ENCODE measurements around the gene FDXR. TPM values are rescaled to one million over a fixed set of nuclear protein-coding genes. Genes with fewer than 3 reads are reported as not detected.

FDXR gene, protein sequence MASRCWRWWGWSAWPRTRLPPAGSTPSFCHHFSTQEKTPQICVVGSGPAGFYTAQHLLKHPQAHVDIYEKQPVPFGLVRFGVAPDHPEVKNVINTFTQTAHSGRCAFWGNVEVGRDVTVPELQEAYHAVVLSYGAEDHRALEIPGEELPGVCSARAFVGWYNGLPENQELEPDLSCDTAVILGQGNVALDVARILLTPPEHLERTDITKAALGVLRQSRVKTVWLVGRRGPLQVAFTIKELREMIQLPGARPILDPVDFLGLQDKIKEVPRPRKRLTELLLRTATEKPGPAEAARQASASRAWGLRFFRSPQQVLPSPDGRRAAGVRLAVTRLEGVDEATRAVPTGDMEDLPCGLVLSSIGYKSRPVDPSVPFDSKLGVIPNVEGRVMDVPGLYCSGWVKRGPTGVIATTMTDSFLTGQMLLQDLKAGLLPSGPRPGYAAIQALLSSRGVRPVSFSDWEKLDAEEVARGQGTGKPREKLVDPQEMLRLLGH
- 18.4 TPM for polyA plus RNA-seq (2012; ENCODE audit: missing spikeins)

DNA sequence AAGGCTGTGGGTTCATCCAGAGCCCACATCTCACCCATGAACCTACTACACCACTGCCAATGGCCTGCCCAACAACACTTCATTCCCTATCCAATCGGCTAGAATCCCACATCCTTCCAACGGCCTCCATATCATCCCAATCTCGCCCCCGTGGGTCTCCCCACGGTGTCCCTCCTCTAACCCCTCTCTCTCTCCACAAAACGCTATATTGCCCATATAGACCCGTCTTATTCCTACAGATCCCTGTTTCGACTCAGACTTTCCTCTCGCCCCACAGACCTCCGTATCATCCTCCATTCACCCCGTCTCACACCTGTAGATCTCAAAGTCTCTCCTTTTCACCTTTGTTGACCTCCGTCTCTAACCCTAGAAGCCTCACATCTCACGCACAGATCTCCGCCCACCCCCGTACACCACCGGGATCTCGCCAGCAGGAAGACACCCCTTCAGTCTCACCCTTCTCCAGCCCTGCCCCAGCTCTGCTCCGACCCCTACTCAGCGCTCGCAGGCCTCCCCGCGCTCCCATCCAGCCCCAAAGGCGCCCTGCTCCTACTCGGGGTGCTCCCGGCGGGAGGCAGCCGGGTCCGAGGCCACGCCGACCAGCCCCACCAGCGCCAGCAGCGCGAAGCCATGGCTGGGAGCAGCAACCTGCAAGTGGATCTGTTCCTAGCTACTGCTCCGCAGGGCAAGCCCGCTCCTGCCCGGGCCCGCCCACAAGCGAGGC lies at the start of gene FDXR:
TSS of gene FDXR (minus strand) at position 682 of the 724 bp plus-strand sequence. CDS start at position 632, 50 bp downstream.
- peak; percentile 53; the same call in 1 of the 2 replicates for TF ChIP-seq POLR2AphosphoS5 (IDR thresholded peaks at IDR 0.05; ENCODE audit: low read depth, low read length)
- TF ChIP-seq TAF1 (IDR thresholded peaks at IDR 0.05; ENCODE audit: borderline replicate concordance, low read depth, low read length): peak; percentile 91
- peak; percentile 79 for TF ChIP-seq POLR2A (IDR thresholded peaks at IDR 0.05; ENCODE audit: low read depth, low read length)
- no peak for FAIRE-seq
- DNase-seq (ENCODE audit: insufficient read length): no peak

DNA sequence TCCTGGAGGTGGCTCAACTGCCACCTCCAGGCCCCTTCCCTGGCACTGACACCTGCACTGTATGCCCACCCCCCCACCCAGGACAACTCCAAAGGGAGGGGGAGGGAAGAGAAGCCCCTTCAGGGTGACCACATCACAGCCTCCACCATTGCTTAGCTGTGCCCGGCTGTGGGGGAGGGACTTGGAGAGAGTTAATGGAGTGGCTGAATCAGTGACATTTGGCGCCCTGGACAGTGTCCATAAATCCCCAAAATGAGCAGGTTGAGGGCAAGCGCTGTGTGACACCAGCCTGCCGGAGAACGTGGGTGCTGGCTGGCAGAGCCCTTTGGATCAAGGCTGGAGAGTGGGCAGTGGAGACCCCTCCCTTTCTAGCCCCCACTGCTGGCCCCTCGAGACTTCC lies 49.4 kb upstream of the FDXR start:
- TF ChIP-seq POLR2AphosphoS5 (IDR thresholded peaks at IDR 0.05; ENCODE audit: low read depth, low read length) (no peak), TAF1 (IDR thresholded peaks at IDR 0.05; ENCODE audit: borderline replicate concordance, low read depth, low read length) (no peak), POLR2A (IDR thresholded peaks at IDR 0.05; ENCODE audit: low read depth, low read length) (no peak)
- no peak for FAIRE-seq
- DNase-seq (ENCODE audit: insufficient read length): no peak

DNA sequence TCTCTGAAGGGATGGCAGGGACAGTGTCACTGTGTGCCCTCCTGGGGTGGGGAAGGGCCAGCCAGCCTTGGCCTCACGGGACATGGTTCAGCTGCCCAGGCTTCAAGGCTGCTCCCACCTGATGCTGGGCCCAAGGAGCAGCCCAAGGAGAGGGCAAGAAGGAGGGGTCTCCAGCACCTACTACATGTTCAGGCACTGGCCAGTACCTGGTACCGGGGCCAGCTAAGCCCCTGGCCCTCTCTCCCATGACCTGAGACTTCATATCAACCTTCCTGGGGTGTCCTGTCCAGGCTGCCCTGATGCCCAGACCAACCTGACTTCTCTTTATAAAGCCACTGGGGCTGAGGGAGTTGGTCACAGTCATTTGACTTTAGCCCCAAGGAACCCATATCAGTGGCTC lies 49.0 kb upstream of the FDXR start:
- DNase-seq (ENCODE audit: insufficient read length) (no peak), FAIRE-seq (no peak)
- TF ChIP-seq POLR2AphosphoS5 (IDR thresholded peaks at IDR 0.05; ENCODE audit: low read depth, low read length) (no peak), POLR2A (IDR thresholded peaks at IDR 0.05; ENCODE audit: low read depth, low read length) (no peak), TAF1 (IDR thresholded peaks at IDR 0.05; ENCODE audit: borderline replicate concordance, low read depth, low read length) (no peak)

DNA sequence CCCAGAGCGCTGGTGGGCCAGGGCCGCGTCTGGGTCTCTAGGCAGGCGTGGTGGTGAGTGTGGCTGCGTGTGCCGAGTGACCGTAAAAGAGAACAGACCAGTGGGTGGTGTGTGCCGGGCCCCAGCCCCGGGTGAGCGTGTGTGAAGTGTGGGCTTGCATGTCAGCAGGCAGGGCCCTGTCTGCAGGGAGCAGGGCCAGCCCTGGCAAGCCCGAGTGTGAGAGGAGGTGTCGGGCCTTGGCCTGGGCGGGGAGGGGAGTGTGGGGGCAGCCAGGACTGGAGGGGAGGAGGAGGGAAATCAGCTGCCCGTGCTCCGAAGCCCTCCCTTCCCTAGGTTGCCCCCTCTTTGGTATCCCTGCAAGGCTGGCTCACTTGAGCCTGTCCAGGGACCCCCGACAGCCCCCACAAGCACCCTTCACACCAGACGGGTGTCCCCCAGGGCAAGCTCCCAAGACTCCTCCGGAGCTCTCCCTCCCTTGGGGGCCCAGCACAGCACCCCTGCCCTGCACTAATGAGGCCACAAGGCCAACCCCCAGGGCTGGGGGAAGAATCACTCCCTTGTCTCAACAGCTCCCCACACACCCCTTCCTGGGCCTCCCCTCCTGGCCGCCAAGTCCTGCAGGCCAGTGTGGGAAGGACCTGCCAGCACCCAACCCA lies 48.4 kb upstream of the FDXR start:
- FAIRE-seq (no peak), DNase-seq (ENCODE audit: insufficient read length) (no peak)
- no peak for TF ChIP-seq POLR2A (IDR thresholded peaks at IDR 0.05; ENCODE audit: low read depth, low read length)
- no peak for TF ChIP-seq POLR2AphosphoS5 (IDR thresholded peaks at IDR 0.05; ENCODE audit: low read depth, low read length)
- no peak for TF ChIP-seq TAF1 (IDR thresholded peaks at IDR 0.05; ENCODE audit: borderline replicate concordance, low read depth, low read length)

DNA sequence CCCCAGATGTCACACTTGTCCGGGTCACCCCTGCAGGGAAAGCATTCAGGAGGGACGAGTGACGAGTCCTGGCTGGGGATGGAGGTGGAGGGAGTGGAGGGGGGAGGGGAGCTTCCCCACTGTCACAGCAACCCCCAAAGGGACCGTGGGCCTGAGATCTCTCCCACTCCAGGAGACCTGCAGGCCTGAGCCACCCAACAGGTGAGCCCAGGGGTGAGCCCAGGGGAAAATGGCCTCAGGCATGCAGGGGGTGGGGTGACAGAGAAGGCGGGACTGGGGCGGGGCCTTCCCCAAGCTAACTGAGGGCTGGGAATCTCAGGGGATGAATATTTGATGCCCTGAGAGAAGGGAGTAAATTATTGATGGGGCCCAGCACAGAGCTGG lies 47.8 kb upstream of the FDXR start:
- DNase-seq (ENCODE audit: insufficient read length) (no peak), FAIRE-seq (no peak)
- TF ChIP-seq POLR2AphosphoS5 (IDR thresholded peaks at IDR 0.05; ENCODE audit: low read depth, low read length) (no peak), TAF1 (IDR thresholded peaks at IDR 0.05; ENCODE audit: borderline replicate concordance, low read depth, low read length) (no peak), POLR2A (IDR thresholded peaks at IDR 0.05; ENCODE audit: low read depth, low read length) (no peak)

DNA sequence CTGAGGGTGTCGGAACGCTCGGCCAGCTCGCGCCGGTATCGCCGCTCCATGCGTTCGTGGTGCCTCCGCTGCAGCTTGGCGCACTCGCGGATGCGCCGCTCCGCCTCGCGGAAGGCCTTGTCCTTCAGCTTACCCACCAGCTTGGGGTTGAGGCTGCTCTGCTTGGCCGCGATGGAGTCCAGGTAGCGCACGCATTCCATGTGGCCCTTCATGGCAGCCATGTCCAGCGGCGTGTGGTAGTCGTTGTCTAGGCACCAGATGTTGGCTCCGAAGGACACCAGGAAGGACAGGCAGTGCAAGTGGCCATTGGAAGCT lies 47.5 kb upstream of the FDXR start:
- TF ChIP-seq POLR2AphosphoS5 (IDR thresholded peaks at IDR 0.05; ENCODE audit: low read depth, low read length): no peak
- TF ChIP-seq TAF1 (IDR thresholded peaks at IDR 0.05; ENCODE audit: borderline replicate concordance, low read depth, low read length): no peak
- TF ChIP-seq POLR2A (IDR thresholded peaks at IDR 0.05; ENCODE audit: low read depth, low read length): no peak
- FAIRE-seq: no peak
- DNase-seq (ENCODE audit: insufficient read length): no peak

DNA sequence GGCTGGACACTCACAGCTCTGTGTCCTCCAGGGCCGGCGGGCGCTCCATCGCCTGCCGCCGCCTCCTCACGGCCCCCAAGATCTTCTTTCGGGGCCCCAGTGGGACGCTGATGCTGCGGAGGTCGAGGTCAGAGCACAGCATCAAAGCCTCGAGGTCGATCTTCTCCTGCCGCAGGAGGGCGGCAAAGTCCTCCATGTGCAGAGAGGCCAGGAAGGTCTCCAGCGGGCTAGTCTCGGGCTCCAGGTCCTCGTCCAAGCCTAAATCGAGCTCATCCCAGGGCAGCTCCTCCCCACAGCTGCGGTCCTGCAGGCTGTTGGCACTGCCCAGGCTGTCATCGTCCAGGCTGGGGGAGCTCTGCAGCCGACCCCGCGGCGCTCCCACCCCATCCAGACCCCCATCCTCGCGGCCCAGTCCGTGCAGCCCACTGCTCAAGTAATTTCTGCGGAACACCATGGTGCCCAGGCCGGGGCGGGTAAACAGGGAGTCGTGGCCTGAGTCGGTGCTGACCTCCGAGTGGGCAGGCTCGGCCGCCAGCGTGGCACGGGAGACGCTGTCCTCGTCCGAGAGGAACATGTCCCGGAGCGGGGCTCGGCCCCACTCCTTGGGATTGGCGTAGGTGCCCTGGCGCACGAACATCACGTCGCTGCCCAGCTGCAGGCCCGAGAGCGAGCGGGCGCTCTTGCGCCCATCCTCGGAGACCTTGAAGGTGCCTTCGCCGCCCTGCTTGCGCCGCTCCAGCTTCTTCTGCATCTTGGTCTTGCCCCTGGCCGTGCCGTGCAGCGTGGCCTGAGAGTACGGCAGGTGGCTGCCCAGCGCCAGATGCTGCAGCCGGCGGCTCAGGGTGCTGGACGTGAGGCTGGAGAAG lies 46.9 kb upstream of the FDXR start:
- TF ChIP-seq POLR2A (IDR thresholded peaks at IDR 0.05; ENCODE audit: low read depth, low read length) (no peak), TAF1 (IDR thresholded peaks at IDR 0.05; ENCODE audit: borderline replicate concordance, low read depth, low read length) (no peak), POLR2AphosphoS5 (IDR thresholded peaks at IDR 0.05; ENCODE audit: low read depth, low read length) (no peak)
- no peak for FAIRE-seq
- DNase-seq (ENCODE audit: insufficient read length): no peak

DNA sequence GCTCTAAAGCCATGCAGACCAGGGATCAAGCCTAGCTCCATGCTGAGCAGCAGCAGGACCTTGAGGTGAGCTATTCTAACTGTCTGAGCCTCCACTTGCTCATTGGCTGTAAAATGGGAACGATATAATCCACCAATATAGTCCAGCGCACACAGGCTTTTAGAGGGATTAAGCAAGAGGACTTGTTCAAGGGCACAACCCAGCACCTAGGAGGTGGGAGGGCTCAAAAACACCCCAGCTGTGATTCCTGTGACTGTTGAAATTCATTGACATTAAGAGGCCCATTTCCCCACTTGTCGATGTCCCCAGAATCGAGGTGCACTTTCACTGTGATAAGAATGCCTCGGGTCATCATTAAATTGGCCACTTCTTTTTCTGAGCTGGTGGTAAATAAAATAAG lies 46.1 kb upstream of the FDXR start:
- DNase-seq (ENCODE audit: insufficient read length) (no peak), FAIRE-seq (no peak)
- TF ChIP-seq TAF1 (IDR thresholded peaks at IDR 0.05; ENCODE audit: borderline replicate concordance, low read depth, low read length) (no peak), POLR2AphosphoS5 (IDR thresholded peaks at IDR 0.05; ENCODE audit: low read depth, low read length) (no peak), POLR2A (IDR thresholded peaks at IDR 0.05; ENCODE audit: low read depth, low read length) (no peak)

DNA sequence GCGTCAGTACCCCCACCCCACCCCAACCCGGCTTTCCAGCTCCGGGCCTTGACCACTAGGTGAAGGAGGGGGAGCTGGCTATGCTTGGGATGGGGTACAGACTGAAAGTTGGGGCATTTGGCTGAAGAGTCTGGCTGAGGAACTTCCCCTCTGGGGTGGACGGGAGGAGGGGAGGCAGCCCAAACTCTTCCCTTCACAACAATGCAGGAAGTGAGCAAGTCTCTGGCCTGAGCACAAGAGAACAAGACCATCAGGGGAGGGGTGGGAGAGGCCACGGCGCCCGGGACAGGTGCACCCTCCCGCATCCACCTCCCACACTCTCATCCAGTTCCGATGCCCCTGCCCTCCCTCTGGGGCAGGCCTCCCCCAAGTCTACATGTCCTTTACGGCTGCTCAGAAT lies 44.6 kb upstream of the FDXR start:
- FAIRE-seq (no peak), DNase-seq (ENCODE audit: insufficient read length) (no peak)
- TF ChIP-seq TAF1 (IDR thresholded peaks at IDR 0.05; ENCODE audit: borderline replicate concordance, low read depth, low read length) (no peak), POLR2AphosphoS5 (IDR thresholded peaks at IDR 0.05; ENCODE audit: low read depth, low read length) (no peak), POLR2A (IDR thresholded peaks at IDR 0.05; ENCODE audit: low read depth, low read length) (no peak)

DNA sequence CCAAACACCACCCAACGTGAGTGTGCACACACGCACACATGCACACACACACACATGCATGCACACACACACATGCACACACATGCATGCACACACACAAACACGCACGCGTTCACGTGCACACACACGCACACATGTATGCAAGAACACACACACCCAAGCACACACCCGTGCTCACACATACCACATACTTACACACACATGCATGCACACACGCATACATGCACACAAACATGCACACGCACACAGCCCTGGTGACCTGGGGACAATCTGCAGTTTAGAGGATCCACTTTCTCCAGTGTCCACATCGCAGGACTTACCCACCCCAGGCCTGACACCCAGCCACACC lies 44.0 kb upstream of the FDXR start:
- no peak for TF ChIP-seq POLR2AphosphoS5 (IDR thresholded peaks at IDR 0.05; ENCODE audit: low read depth, low read length)
- DNase-seq (ENCODE audit: insufficient read length) (no peak), FAIRE-seq (no peak)

Measured in GM12892 (cell line).